Epithelial cell of esophagus (primary cell): ENCODE results near the gene STUM.

Source experiments
- DNase-seq: peaks from one replicate; pipeline ENCODE4 v3.0.0; 2010; ENCODE audit warnings: low read depth
- H3K4me3 ChIP-seq: 2 replicates; pipeline ENCODE4 v1.5.1; 2011; ENCODE audit warnings: mild to moderate bottlenecking, low read length, control low read depth
- TF ChIP-seq, protein P1 (sequence below): IDR thresholded peaks from 2 replicates; pipeline ENCODE4 v1.5.1; 2011; ENCODE audit warnings: low read depth, mild to moderate bottlenecking, low read length, control low read depth, inconsistent platforms; ENCODE audit not compliant: insufficient read depth; ENCODE audit errors: missing control alignments

STUM gene

GRCh38 chr1:226650236-226650841 lies 101.8 kb downstream of the STUM start:
- no peak for DNase-seq
- TF ChIP-seq, protein P1, sequence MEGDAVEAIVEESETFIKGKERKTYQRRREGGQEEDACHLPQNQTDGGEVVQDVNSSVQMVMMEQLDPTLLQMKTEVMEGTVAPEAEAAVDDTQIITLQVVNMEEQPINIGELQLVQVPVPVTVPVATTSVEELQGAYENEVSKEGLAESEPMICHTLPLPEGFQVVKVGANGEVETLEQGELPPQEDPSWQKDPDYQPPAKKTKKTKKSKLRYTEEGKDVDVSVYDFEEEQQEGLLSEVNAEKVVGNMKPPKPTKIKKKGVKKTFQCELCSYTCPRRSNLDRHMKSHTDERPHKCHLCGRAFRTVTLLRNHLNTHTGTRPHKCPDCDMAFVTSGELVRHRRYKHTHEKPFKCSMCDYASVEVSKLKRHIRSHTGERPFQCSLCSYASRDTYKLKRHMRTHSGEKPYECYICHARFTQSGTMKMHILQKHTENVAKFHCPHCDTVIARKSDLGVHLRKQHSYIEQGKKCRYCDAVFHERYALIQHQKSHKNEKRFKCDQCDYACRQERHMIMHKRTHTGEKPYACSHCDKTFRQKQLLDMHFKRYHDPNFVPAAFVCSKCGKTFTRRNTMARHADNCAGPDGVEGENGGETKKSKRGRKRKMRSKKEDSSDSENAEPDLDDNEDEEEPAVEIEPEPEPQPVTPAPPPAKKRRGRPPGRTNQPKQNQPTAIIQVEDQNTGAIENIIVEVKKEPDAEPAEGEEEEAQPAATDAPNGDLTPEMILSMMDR, result no peak
- no peak overlapping the region for H3K4me3 ChIP-seq

GRCh38 chr1:226651041-226651731 lies 102.6 kb downstream of the STUM start:
- no peak overlapping the region for H3K4me3 ChIP-seq
- TF ChIP-seq, protein P1, result no peak

DNA sequence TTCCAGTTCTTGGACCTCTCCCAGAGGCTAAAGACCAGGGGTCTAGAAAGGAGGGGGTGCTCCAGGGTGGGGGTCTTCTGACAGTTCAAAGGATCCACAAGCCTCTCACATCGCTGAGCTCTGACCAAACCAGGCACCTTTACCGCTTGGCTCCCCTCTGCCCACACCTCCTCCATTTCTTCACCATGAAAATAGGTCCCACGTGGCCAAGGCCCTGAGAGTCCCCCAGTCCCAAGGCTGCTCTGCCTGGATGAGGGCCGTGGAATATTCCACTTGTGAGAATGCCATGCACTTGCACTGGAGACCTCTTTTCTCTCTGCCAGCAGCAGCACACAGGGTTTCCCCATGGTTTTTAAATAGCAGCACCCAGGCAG lies 103.2 kb downstream of the STUM start:
- TF ChIP-seq, protein P1, result no peak

More at GRCh38 chr1:226651041-226651731, 102.6 kb downstream of the STUM start:
- DNase-seq, result no peak

GRCh38 chr1:226652613-226653012 lies 104.0 kb downstream of the STUM start:
- H3K4me3 ChIP-seq, result no peak overlapping the region
- no peak for DNase-seq
- TF ChIP-seq, protein P1, result no peak

More for the DNA sequence above, 103.2 kb downstream of the STUM start:
- no peak for DNase-seq
- no peak overlapping the region for H3K4me3 ChIP-seq

DNA sequence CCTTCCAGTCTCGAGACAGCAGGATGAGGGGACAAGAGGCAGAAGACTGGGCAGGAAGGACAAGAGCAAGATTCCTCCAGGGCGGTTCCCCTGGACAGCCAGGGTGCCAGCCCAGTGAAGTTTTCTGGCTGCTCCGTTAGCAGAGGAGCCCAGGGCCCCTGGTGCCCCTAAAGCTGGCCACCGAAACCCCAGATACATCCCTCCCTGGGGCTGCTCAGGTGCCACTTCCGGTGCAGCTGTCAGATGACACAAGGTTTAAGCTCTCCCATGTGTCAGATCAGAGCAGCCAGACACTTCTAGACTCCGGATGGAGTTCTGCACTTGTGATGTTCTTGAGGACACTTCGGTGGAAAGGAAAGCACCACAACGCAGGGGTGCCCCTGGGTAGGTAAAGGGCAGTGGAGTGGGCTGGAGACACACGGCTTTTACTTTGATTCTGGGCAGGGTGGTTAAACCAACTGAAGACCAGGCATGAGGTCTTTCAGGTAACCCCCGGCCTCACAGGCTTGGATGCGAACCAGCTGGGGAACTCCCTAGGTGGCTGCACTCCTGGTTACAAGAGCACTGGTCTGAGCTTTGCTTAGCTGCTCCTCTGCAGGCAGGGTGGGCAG lies 104.9 kb downstream of the STUM start:
- H3K4me3 ChIP-seq, result no peak overlapping the region
- no peak for DNase-seq
- TF ChIP-seq, protein P1, result no peak

DNA sequence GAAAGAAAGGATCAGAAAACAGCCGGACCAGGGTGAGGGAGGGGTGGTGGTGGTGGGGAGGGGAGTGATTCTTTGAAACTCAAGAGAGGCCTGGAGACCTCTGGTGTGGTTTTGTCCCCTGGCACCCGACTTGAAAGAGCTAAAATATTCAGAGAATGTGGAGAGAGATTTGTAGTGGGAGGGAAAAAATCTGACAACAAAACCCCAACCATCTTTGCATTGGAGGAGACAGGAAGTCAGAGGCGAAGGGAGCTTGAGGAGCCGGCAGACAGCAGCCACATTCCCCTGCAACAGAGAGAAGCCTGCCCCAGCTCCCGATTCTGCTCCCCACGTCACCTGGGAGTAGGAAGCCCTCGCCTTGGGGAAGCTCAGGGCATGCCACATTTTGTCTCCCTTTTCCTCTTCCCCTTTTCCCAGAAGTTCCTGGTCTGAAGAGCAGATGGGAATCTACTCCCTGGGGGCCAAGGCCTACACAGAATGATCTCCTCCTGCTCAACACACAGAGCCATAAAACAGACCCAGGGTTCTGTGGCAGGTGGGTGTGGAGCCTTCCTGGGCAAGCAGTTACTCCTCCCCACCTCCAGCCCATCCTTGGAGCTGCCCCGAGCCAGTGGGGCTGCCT lies 105.6 kb downstream of the STUM start:
- DNase-seq, result no peak

More for the DNA sequence above, 105.6 kb downstream of the STUM start:
- no peak overlapping the region for H3K4me3 ChIP-seq
- TF ChIP-seq, protein P1, result no peak
